GM19240 (cell line): ENCODE data around the gene BMPR1A.
"Not testable (repeated sequence)": the region's sequence is repeated elsewhere in the genome, so short reads cannot be mapped to it uniquely, and the experiment has no call there.

Experiments
- DNase-seq: peaks from one replicate; pipeline ENCODE4 v3.0.0; 2011; ENCODE audit warnings: low spot score; ENCODE audit not compliant: insufficient read length

The BMPR1A gene

GRCh38 chr10:86848747-86849146 lies 92.3 kb downstream of the BMPR1A start:
- no peak for DNase-seq

GRCh38 chr10:86849181-86849894 lies 92.9 kb downstream of the BMPR1A start:
- DNase-seq, result no peak

GRCh38 chr10:86850481-86850880 lies 94.1 kb downstream of the BMPR1A start:
- DNase-seq, result no peak

- no peak for DNase-seq
Measured at GRCh38 chr10:86851328-86852207, 95.1 kb downstream of the BMPR1A start.

GRCh38 chr10:86853582-86853981 lies 97.2 kb downstream of the BMPR1A start:
- not testable (repeated sequence) for DNase-seq

- no peak for DNase-seq
Measured at GRCh38 chr10:86855513-86855912, 99.1 kb downstream of the BMPR1A start.

- DNase-seq, result no peak
Measured at GRCh38 chr10:86856156-86856555, 99.7 kb downstream of the BMPR1A start.

- DNase-seq, result no peak
Measured at GRCh38 chr10:86857128-86857721, 100.8 kb downstream of the BMPR1A start.

- no peak for DNase-seq
Measured at GRCh38 chr10:86858011-86858410, 101.6 kb downstream of the BMPR1A start.

- no peak for DNase-seq
Measured at GRCh38 chr10:86861351-86861750, 104.9 kb downstream of the BMPR1A start.

GRCh38 chr10:86862373-86862772 lies 106.0 kb downstream of the BMPR1A start:
- no peak for DNase-seq

- no peak for DNase-seq
Measured at GRCh38 chr10:86862786-86863483, 106.5 kb downstream of the BMPR1A start.

- no peak for DNase-seq
Measured at GRCh38 chr10:86863484-86863842, 107.0 kb downstream of the BMPR1A start.

- DNase-seq, result not testable (repeated sequence)
Measured at GRCh38 chr10:86865011-86865811, 108.8 kb downstream of the BMPR1A start.

GRCh38 chr10:86867149-86867548 lies 110.7 kb downstream of the BMPR1A start:
- DNase-seq, result no peak

GRCh38 chr10:86868353-86868752 lies 111.9 kb downstream of the BMPR1A start:
- DNase-seq, result no peak

- no peak for DNase-seq
Measured at GRCh38 chr10:86870679-86871078, 114.3 kb downstream of the BMPR1A start.

GRCh38 chr10:86871563-86872183 lies 115.3 kb downstream of the BMPR1A start:
- no peak for DNase-seq

GRCh38 chr10:86872757-86873156 lies 116.3 kb downstream of the BMPR1A start:
- DNase-seq, result no peak

GRCh38 chr10:86876748-86877147 lies 120.3 kb downstream of the BMPR1A start:
- no peak for DNase-seq
